Measurements from ENCODE around the gene ACOXL. TPM values are rescaled to one million over a fixed set of nuclear protein-coding genes. Genes with fewer than 3 reads are reported as not detected.

ACOXL gene
- total and polyA plus RNA-seq, 9 of the 15 experiments (the other 6 are each of a cell fraction or from before 2014, with no cell fraction given) = 0.31 to 0.56 TPM; not detected in 7

DNA sequence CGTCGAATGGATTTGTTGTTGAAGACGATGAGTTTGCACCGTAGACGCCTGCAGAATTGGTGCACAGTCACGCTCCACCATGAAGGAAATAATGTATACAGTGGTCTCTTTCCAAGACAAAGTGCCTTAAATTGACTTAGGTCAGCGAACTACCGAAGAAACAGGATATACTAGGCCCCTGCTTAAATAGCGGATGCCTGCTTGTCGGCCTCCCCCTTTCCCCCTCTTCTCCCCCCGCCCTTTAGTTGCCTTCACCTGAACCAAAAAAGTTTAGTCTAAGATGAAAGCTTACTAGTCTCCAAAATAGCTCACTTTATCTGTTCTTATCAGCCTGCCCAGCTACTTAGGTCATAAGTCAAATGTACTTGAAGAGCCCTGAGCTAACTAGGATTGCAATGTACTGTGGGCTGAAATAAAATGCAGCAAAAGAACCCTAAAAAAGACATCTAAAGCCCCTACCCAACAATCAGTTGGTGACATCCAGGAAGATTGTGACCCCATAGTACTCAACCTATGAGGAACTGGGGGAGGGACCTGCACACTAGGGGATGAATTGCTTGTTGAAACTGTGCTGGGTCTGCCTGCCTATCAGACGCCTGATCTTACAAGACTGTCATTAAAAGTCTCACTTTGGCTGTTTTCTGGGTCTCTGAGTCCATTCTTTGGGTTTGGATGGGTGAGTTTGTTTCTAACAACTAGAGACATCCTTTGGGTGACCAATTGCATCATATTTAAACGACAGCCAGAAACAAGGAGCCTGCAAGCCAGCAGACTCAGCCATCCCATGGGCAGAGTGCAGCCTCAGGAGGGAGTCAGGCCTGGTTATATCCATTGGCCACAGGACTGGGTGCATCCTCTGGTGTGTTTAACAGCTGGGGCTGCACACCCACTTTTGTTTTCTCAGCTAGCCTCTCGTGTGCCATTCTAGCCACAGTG lies 14.5 kb downstream of the ACOXL start (continued):
- TF ChIP-seq, protein P1, sequence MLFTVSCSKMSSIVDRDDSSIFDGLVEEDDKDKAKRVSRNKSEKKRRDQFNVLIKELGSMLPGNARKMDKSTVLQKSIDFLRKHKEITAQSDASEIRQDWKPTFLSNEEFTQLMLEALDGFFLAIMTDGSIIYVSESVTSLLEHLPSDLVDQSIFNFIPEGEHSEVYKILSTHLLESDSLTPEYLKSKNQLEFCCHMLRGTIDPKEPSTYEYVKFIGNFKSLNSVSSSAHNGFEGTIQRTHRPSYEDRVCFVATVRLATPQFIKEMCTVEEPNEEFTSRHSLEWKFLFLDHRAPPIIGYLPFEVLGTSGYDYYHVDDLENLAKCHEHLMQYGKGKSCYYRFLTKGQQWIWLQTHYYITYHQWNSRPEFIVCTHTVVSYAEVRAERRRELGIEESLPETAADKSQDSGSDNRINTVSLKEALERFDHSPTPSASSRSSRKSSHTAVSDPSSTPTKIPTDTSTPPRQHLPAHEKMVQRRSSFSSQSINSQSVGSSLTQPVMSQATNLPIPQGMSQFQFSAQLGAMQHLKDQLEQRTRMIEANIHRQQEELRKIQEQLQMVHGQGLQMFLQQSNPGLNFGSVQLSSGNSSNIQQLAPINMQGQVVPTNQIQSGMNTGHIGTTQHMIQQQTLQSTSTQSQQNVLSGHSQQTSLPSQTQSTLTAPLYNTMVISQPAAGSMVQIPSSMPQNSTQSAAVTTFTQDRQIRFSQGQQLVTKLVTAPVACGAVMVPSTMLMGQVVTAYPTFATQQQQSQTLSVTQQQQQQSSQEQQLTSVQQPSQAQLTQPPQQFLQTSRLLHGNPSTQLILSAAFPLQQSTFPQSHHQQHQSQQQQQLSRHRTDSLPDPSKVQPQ (CRISPR knock-in tag; IDR thresholded peaks at IDR 0.05; ENCODE audit: borderline replicate concordance) = no peak
- TF ChIP-seq, protein P2, sequence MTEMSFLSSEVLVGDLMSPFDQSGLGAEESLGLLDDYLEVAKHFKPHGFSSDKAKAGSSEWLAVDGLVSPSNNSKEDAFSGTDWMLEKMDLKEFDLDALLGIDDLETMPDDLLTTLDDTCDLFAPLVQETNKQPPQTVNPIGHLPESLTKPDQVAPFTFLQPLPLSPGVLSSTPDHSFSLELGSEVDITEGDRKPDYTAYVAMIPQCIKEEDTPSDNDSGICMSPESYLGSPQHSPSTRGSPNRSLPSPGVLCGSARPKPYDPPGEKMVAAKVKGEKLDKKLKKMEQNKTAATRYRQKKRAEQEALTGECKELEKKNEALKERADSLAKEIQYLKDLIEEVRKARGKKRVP (CRISPR knock-in tag; IDR thresholded peaks at IDR 0.05) = peak; percentile 54; the same call in 1 of the 2 replicates
- TF ChIP-seq GABPB2 (CRISPR knock-in tag; conservative IDR thresholded peaks at IDR 0.05) (no peak), TCF3 (CRISPR knock-in tag; IDR thresholded peaks at IDR 0.05) (peak; percentile 37; the same call in 1 of the 2 replicates), GTF2F1 (IDR thresholded peaks at IDR 0.05; ENCODE audit: low read depth, low read length) (no peak), ZNF764 (CRISPR knock-in tag; IDR thresholded peaks at IDR 0.05; ENCODE audit: low read depth) (no peak), FOXA1 (IDR thresholded peaks at IDR 0.05; ENCODE audit: borderline replicate concordance) (no peak), RBM14 (IDR thresholded peaks at IDR 0.05; ENCODE audit: borderline replicate concordance, insufficient read depth, low read depth, low read length) (no peak), SAP30 (IDR thresholded peaks at IDR 0.05; ENCODE audit: borderline replicate concordance, insufficient read depth, low read depth, low read length, poor library complexity, severe bottlenecking) (no peak), HMGN3 (IDR thresholded peaks at IDR 0.05; ENCODE audit: borderline replicate concordance, extremely low read depth, insufficient read length, low read depth, low read length) (no peak), PHF8 (IDR thresholded peaks at IDR 0.05; ENCODE audit: borderline replicate concordance, low read length) (no peak), U2AF2 (optimal IDR thresholded peaks at IDR 0.05; ENCODE audit: low read depth, low read length) (no peak), MEF2D (tag; conservative IDR thresholded peaks at IDR 0.05; ENCODE audit: low read depth) (peak; percentile 64; the same call in 1 of the 2 replicates), SRSF9 (IDR thresholded peaks at IDR 0.05; ENCODE audit: borderline replicate concordance, low read depth, low read length) (no peak)
- TF ChIP-seq, protein P3, sequence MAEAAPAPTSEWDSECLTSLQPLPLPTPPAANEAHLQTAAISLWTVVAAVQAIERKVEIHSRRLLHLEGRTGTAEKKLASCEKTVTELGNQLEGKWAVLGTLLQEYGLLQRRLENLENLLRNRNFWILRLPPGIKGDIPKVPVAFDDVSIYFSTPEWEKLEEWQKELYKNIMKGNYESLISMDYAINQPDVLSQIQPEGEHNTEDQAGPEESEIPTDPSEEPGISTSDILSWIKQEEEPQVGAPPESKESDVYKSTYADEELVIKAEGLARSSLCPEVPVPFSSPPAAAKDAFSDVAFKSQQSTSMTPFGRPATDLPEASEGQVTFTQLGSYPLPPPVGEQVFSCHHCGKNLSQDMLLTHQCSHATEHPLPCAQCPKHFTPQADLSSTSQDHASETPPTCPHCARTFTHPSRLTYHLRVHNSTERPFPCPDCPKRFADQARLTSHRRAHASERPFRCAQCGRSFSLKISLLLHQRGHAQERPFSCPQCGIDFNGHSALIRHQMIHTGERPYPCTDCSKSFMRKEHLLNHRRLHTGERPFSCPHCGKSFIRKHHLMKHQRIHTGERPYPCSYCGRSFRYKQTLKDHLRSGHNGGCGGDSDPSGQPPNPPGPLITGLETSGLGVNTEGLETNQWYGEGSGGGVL (CRISPR knock-in tag; IDR thresholded peaks at IDR 0.05) = no peak
- TF ChIP-seq, protein P4, sequence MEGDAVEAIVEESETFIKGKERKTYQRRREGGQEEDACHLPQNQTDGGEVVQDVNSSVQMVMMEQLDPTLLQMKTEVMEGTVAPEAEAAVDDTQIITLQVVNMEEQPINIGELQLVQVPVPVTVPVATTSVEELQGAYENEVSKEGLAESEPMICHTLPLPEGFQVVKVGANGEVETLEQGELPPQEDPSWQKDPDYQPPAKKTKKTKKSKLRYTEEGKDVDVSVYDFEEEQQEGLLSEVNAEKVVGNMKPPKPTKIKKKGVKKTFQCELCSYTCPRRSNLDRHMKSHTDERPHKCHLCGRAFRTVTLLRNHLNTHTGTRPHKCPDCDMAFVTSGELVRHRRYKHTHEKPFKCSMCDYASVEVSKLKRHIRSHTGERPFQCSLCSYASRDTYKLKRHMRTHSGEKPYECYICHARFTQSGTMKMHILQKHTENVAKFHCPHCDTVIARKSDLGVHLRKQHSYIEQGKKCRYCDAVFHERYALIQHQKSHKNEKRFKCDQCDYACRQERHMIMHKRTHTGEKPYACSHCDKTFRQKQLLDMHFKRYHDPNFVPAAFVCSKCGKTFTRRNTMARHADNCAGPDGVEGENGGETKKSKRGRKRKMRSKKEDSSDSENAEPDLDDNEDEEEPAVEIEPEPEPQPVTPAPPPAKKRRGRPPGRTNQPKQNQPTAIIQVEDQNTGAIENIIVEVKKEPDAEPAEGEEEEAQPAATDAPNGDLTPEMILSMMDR (IDR thresholded peaks at IDR 0.05 in 2 of 3, conservative IDR thresholded peaks at IDR 0.05 in 1 of 3; ENCODE audit: insufficient read depth in 2 of 3, low read depth in 1 of 3, low read length in 3 of 3) = no peak

All from K562 (cell line).